HCT116 (cell line): ENCODE measurements around the gene SETX. TPM values are rescaled to one million over a fixed set of nuclear protein-coding genes. Genes with fewer than 3 reads are reported as not detected.
A peak's percentile ranks its signal among the peaks of the same experiment; 100 is the strongest.

Source experiments
- ATAC-seq: fragments of 200-7000 bp; cut with Tn5 transposase; 2 replicates; pipeline ENCODE4 v1.9.1; 2020; ENCODE audit warnings: mild to moderate bottlenecking, moderate library complexity
- BruUV-seq: library from RNA; stranded (reverse); fragments of 400-500 nt; replicated peaks from 2 replicates; lab custom pipeline; 2021; lab: Mats Ljungman, UMichigan
- CTCF ChIA-PET: fragments of 300-600 bp; sonication (Branson Sonifier 250); formaldehyde crosslinking; loops from one replicate; lab custom pipeline; 2021; ENCODE audit warnings: antibody characterized with exemption; lab: Charles Lee
- POLR2A ChIA-PET: fragments of 300-600, 350-600 bp; sonication (Branson Sonifier 250); formaldehyde crosslinking; loops from one replicate; lab custom pipeline; 2021; ENCODE audit warnings: antibody characterized with exemption; lab: Charles Lee
- RAD21 ChIA-PET, 2 experiments: fragments of 300-600 bp; sonication (Branson Sonifier 250); formaldehyde crosslinking; loops; one replicate each; lab custom pipeline; 2023; ENCODE audit warnings: low total read pairs in 2 of 2; ENCODE audit not compliant: uncharacterized antibody in 2 of 2, unreplicated experiment in 2 of 2, low non-redundant PET in 1 of 2; lab: Charles Lee
- DNase-seq: peaks from one replicate; pipeline ENCODE4 v3.0.0-alpha.2; 2010; ENCODE audit warnings: low read depth, low spot score
- H2AFZ ChIP-seq: fragments of 200-600 bp; shearing (Covaris generic), sonication (generic); 2 replicates; pipeline ENCODE4 v1.6.1; 2017; ENCODE audit warnings: low read depth, mixed run types, mixed read lengths, antibody characterized with exemption, low read length; ENCODE audit not compliant: poor library complexity, severe bottlenecking
- H3K27ac ChIP-seq: 2 replicates; pipeline ENCODE4 v1.5.1; 2012; ENCODE audit warnings: low read depth, low read length
- H3K27me3 ChIP-seq: fragments of 200-600 bp; sonication (generic); 2 replicates; pipeline ENCODE4 v1.6.1; 2016; ENCODE audit warnings: mixed run types, low read length, mixed read lengths; ENCODE audit not compliant: insufficient read depth
- H3K36me3 ChIP-seq, 2 experiments: fragments of 200-500 bp in 1 of 2; fragments of 200-600 bp in 1 of 2; sonication (Bioruptor generic) in 1 of 2; sonication (generic) in 1 of 2; 2 replicates each; pipeline versions ENCODE4 v1.5.1 to v1.6.1; 2014 to 2016; ENCODE audit warnings: low read length in 2 of 2, inconsistent platforms in 1 of 2, mixed read lengths in 1 of 2, mixed run types in 1 of 2; ENCODE audit not compliant: insufficient read depth in 2 of 2, control insufficient read depth in 1 of 2
- H3K4me1 ChIP-seq, 2 experiments: fragments of 200-600 bp in 1 of 2; sonication (generic) in 1 of 2; 2 replicates each; pipeline versions ENCODE4 v1.5.1 to v1.6.1; 2012 to 2017; ENCODE audit warnings: low read length in 2 of 2, inconsistent platforms in 1 of 2, mild to moderate bottlenecking in 1 of 2, mixed read lengths in 1 of 2, mixed run types in 1 of 2, moderate library complexity in 1 of 2; ENCODE audit not compliant: insufficient read depth in 2 of 2, control insufficient read depth in 1 of 2
- H3K4me2 ChIP-seq: fragments of 200-600 bp; sonication (generic); 2 replicates; pipeline ENCODE4 v1.6.1; 2017; ENCODE audit warnings: mixed run types, low read length, mixed read lengths
- H3K4me3 ChIP-seq, 2 experiments: fragments of 200-600 bp in 1 of 2; sonication (generic) in 1 of 2; replicated peaks in 1 of 2; 2 replicates each; pipeline ENCODE4 v1.5.1; 2011 to 2016; ENCODE audit warnings: low read length in 2 of 2, control low read depth in 1 of 2, low read depth in 1 of 2, mild to moderate bottlenecking in 1 of 2, mixed read lengths in 1 of 2, mixed run types in 1 of 2
- H3K79me2 ChIP-seq: fragments of 200-600 bp; sonication (generic); 2 replicates; pipeline ENCODE4 v1.6.1; 2017; ENCODE audit warnings: mild to moderate bottlenecking, mixed run types, low read length, moderate library complexity, mixed read lengths; ENCODE audit not compliant: insufficient read depth
- H3K9ac ChIP-seq: fragments of 200-600 bp; sonication (generic); 2 replicates; pipeline ENCODE4 v1.6.1; 2016; ENCODE audit warnings: low read length, mixed read lengths
- H3K9me2 ChIP-seq: fragments of 200-600 bp; sonication (generic), shearing (Covaris generic); 2 replicates; pipeline ENCODE4 v1.6.1; 2017; ENCODE audit warnings: mixed run types, mild to moderate bottlenecking, moderate library complexity; ENCODE audit not compliant: insufficient read depth
- H3K9me3 ChIP-seq, 2 experiments: fragments of 200-500 bp in 1 of 2; fragments of 200-600 bp in 1 of 2; sonication (Bioruptor generic) in 1 of 2; sonication (generic) in 1 of 2; 2 replicates each; pipeline ENCODE4 v1.6.1; 2014 to 2017; ENCODE audit warnings: low read length in 2 of 2, mixed read lengths in 2 of 2, inconsistent platforms in 1 of 2, low read depth in 1 of 2, mild to moderate bottlenecking in 1 of 2, mixed run types in 1 of 2, moderate library complexity in 1 of 2; ENCODE audit not compliant: control insufficient read depth in 1 of 2, insufficient read depth in 1 of 2
- H4K20me1 ChIP-seq: fragments of 200-600 bp; sonication (generic), shearing (Covaris generic); 2 replicates; pipeline ENCODE4 v1.6.1; 2017; ENCODE audit warnings: mixed run types, mild to moderate bottlenecking, moderate library complexity; ENCODE audit not compliant: insufficient read depth
- CBX3 ChIP-seq: IDR thresholded peaks from 2 replicates; pipeline ENCODE4 v1.6.1; 2012; ENCODE audit warnings: low read depth
- CEBPB ChIP-seq: IDR thresholded peaks from 2 replicates; pipeline ENCODE4 v1.6.1; 2012; ENCODE audit warnings: low read depth
- ELF1 ChIP-seq: IDR thresholded peaks from 2 replicates; pipeline ENCODE4 v1.6.1; 2012; ENCODE audit warnings: low read depth, borderline replicate concordance
- FOSL1 ChIP-seq: IDR thresholded peaks from 2 replicates; pipeline ENCODE4 v1.6.1; 2012; ENCODE audit warnings: low read depth
- JUND ChIP-seq: IDR thresholded peaks from 2 replicates; pipeline ENCODE4 v1.6.1; 2012
- POLR2A ChIP-seq: IDR thresholded peaks from 2 replicates; pipeline ENCODE4 v1.7.0; 2011; ENCODE audit warnings: borderline replicate concordance; ENCODE audit not compliant: insufficient read depth, insufficient read length; ENCODE audit errors: extremely low read depth
- POLR2AphosphoS5 ChIP-seq: IDR thresholded peaks from 2 replicates; pipeline ENCODE4 v1.6.1; 2011; ENCODE audit warnings: mild to moderate bottlenecking, low read depth, low read length, moderate library complexity
- TCF7L2 ChIP-seq: IDR thresholded peaks from 2 replicates; pipeline ENCODE4 v1.7.0; 2011; ENCODE audit warnings: borderline replicate concordance, inconsistent platforms; ENCODE audit not compliant: insufficient read depth, insufficient read length; ENCODE audit errors: extremely low read depth
- YY1 ChIP-seq: IDR thresholded peaks from 2 replicates; pipeline ENCODE4 v1.6.1; 2011; ENCODE audit warnings: low read length, low read depth, moderate library complexity, mild to moderate bottlenecking; ENCODE audit not compliant: insufficient replicate concordance; ENCODE audit errors: extremely low read depth
- ZFX ChIP-seq: fragments of 450-650 bp; IDR thresholded peaks from 2 replicates; pipeline ENCODE4 v1.6.1; 2017
- ZNF274 ChIP-seq: fragments of 200-500 bp; sonication (Bioruptor generic); IDR thresholded peaks from 2 replicates; pipeline ENCODE4 v1.6.1; 2014; ENCODE audit warnings: mild to moderate bottlenecking, low read depth, low read length, inconsistent platforms
- intact Hi-C: fragments of 100-400 bp; cut with micrococcal nuclease; formaldehyde crosslinking; loops from 2 replicates; pipeline ENCODE4 v1.10.0; 2022
- total RNA-seq: library from RNA; stranded (reverse); gene quantifications from one replicate; pipeline ENCODE4 v1.2.1, GENCODE V29; 2021; ENCODE audit not compliant: unreplicated experiment
- TF ChIP-seq, protein P1 (sequence below): IDR thresholded peaks from 2 replicates; pipeline ENCODE4 v1.6.1; 2012
- TF ChIP-seq, protein P2 (sequence below): IDR thresholded peaks from 2 replicates; pipeline ENCODE4 v1.6.1; 2011; ENCODE audit warnings: mild to moderate bottlenecking, low read length, moderate library complexity; ENCODE audit not compliant: insufficient replicate concordance; ENCODE audit errors: extremely low read depth

The SETX gene
- total RNA-seq, 1 experiment from 2014 or later: 38.5 TPM

GRCh38 chr9:132241840-132242620, 112.8 kb downstream of the SETX start:
- H3K27ac ChIP-seq: peak overlapping the region; percentile 59; the same call in 1 of the 2 replicates
- ATAC-seq (peak; percentile 3; the same call in 1 of the 2 replicates), DNase-seq (no peak)
- no peak overlapping the region for H2AFZ ChIP-seq
- H3K9me2 ChIP-seq: no peaks in the 10 kb centered on the region
- H3K79me2 ChIP-seq: no peaks in the 10 kb centered on the region
- H3K9me3 ChIP-seq: no peaks in the 10 kb centered on the region
- ChIA-PET POLR2A (no interaction called here), CTCF (interaction anchor here (0.9 to 1.8 kb wide), 7 partner anchors 11 to 486 kb away, joined by 6 to 17 read pairs (median 8); no protein-coding TSS in a partner anchor), RAD21 (interaction anchor here (0.7 to 1.0 kb wide), 2 partner anchors 11 to 487 kb away, joined by 3 to 4 read pairs; no protein-coding TSS in a partner anchor)
- H3K9ac ChIP-seq: peak overlapping the region; percentile 65
- intact Hi-C loops: no loop called here
- no TSS peak for BruUV-seq
- H3K4me1 ChIP-seq: peaks cover 13 to 33% of the 10 kb centered on the region in 2 experiments
- TF ChIP-seq YY1: no peak
- TF ChIP-seq, protein P1, sequence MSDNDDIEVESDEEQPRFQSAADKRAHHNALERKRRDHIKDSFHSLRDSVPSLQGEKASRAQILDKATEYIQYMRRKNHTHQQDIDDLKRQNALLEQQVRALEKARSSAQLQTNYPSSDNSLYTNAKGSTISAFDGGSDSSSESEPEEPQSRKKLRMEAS: peak; percentile 47; the same call in 1 of the 2 replicates
- no peak for TF ChIP-seq POLR2AphosphoS5
- TF ChIP-seq ELF1: no peak
- 0 out of 2 replicates have a peak, but pooled peaks have one; percentile 19 for TF ChIP-seq ZFX
- no peak for TF ChIP-seq FOSL1
- TF ChIP-seq, protein P2, sequence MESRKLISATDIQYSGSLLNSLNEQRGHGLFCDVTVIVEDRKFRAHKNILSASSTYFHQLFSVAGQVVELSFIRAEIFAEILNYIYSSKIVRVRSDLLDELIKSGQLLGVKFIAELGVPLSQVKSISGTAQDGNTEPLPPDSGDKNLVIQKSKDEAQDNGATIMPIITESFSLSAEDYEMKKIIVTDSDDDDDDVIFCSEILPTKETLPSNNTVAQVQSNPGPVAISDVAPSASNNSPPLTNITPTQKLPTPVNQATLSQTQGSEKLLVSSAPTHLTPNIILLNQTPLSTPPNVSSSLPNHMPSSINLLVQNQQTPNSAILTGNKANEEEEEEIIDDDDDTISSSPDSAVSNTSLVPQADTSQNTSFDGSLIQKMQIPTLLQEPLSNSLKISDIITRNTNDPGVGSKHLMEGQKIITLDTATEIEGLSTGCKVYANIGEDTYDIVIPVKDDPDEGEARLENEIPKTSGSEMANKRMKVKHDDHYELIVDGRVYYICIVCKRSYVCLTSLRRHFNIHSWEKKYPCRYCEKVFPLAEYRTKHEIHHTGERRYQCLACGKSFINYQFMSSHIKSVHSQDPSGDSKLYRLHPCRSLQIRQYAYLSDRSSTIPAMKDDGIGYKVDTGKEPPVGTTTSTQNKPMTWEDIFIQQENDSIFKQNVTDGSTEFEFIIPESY: no peak
- TF ChIP-seq JUND: no peak
- no peak for TF ChIP-seq POLR2A
- TF ChIP-seq TCF7L2: no peak
- no peak for TF ChIP-seq ZNF274
- TF ChIP-seq CBX3: no peak
- TF ChIP-seq CEBPB: no peak
- H3K4me3 ChIP-seq: peak overlapping the region; percentile 56 to 69
- no peaks in the 10 kb centered on the region for H3K36me3 ChIP-seq
- H4K20me1 ChIP-seq: no peaks in the 10 kb centered on the region
- no peaks in the 10 kb centered on the region for H3K27me3 ChIP-seq
- H3K4me2 ChIP-seq: peak overlapping the region; percentile 94
